H9 (cell line): ENCODE results near the gene ZSWIM8. TPM values are rescaled to one million over a fixed set of nuclear protein-coding genes. Genes with fewer than 3 reads are reported as not detected.

Source experiments
- DNase-seq: peaks from one replicate; pipeline ENCODE4 v3.0.0-alpha.2; 2017
- H2AFZ ChIP-seq: one replicate; pipeline ENCODE4 v1.6.1; 2013; ENCODE audit warnings: mild to moderate bottlenecking, low read length, control low read depth, moderate library complexity
- H2AK5ac ChIP-seq: 2 replicates; pipeline ENCODE4 v1.6.1; 2013; ENCODE audit warnings: low read length, control low read depth, mixed read lengths; ENCODE audit not compliant: insufficient read length
- H2BK120ac ChIP-seq: one replicate; pipeline ENCODE4 v1.6.1; 2013; ENCODE audit warnings: low read depth, mild to moderate bottlenecking, low read length, control low read depth, inconsistent platforms; ENCODE audit not compliant: poor library complexity, severe bottlenecking
- H2BK12ac ChIP-seq: 2 replicates; pipeline ENCODE4 v1.6.1; 2013; ENCODE audit warnings: low read length, control low read depth, mixed read lengths, low read depth; ENCODE audit not compliant: insufficient read length
- H2BK15ac ChIP-seq: 2 replicates; pipeline ENCODE4 v1.6.1; 2013; ENCODE audit warnings: low read depth, low read length, control low read depth
- H2BK20ac ChIP-seq: one replicate; pipeline ENCODE4 v1.6.1; 2013; ENCODE audit warnings: low read depth, mild to moderate bottlenecking, low read length, control low read depth, inconsistent platforms; ENCODE audit not compliant: poor library complexity, severe bottlenecking
- H2BK5ac ChIP-seq: 2 replicates; pipeline ENCODE4 v1.6.1; 2013; ENCODE audit warnings: low read length, control low read depth, mixed read lengths; ENCODE audit not compliant: insufficient read length
- H3K14ac ChIP-seq: 2 replicates; pipeline ENCODE4 v1.6.1; 2013; ENCODE audit warnings: low read length, control low read depth; ENCODE audit not compliant: insufficient read depth
- H3K18ac ChIP-seq: 2 replicates; pipeline ENCODE4 v1.6.1; 2013; ENCODE audit warnings: low read depth, mild to moderate bottlenecking, mixed read lengths, low read length, control low read depth; ENCODE audit not compliant: insufficient read length
- H3K23ac ChIP-seq: 2 replicates; pipeline ENCODE4 v1.6.1; 2013; ENCODE audit warnings: low read length, control low read depth, mixed read lengths, low read depth; ENCODE audit not compliant: insufficient read length
- H3K23me2 ChIP-seq: 2 replicates; pipeline ENCODE4 v1.6.1; 2013; ENCODE audit warnings: low read depth, mild to moderate bottlenecking, mixed read lengths, low read length, control low read depth; ENCODE audit not compliant: insufficient read length, poor library complexity, severe bottlenecking
- H3K27ac ChIP-seq: 2 replicates; pipeline ENCODE4 v1.5.1; 2013; ENCODE audit warnings: low read length, control low read depth, mixed read lengths, low read depth; ENCODE audit not compliant: insufficient read length
- H3K27me3 ChIP-seq: 2 replicates; pipeline ENCODE4 v1.6.1; 2013; ENCODE audit warnings: low read length, control low read depth, inconsistent platforms; ENCODE audit not compliant: insufficient read depth
- H3K4ac ChIP-seq: 2 replicates; pipeline ENCODE4 v1.6.1; 2013; ENCODE audit warnings: low read depth, mild to moderate bottlenecking, control low read depth, inconsistent platforms, low read length, moderate library complexity
- H3K4me1 ChIP-seq: 2 replicates; pipeline ENCODE4 v1.6.1; 2013; ENCODE audit warnings: low read length, control low read depth, inconsistent platforms; ENCODE audit not compliant: insufficient read depth
- H3K4me2 ChIP-seq: 2 replicates; pipeline ENCODE4 v1.6.1; 2013; ENCODE audit warnings: low read length, control low read depth, mixed read lengths; ENCODE audit not compliant: insufficient read length, insufficient read depth
- H3K56ac ChIP-seq: 2 replicates; pipeline ENCODE4 v1.6.1; 2013; ENCODE audit warnings: low read depth, mild to moderate bottlenecking, mixed read lengths, low read length, control low read depth; ENCODE audit not compliant: insufficient read length
- H3K79me1 ChIP-seq: 2 replicates; pipeline ENCODE4 v1.6.1; 2013; ENCODE audit warnings: low read depth, mild to moderate bottlenecking, moderate library complexity, low read length, control low read depth, inconsistent platforms; ENCODE audit not compliant: insufficient read depth, poor library complexity, severe bottlenecking
- H3K79me2 ChIP-seq: 2 replicates; pipeline ENCODE4 v1.6.1; 2013; ENCODE audit warnings: low read length, control low read depth, inconsistent platforms; ENCODE audit not compliant: insufficient read depth
- H3K9ac ChIP-seq: 2 replicates; pipeline ENCODE4 v1.6.1; 2013; ENCODE audit warnings: low read length, control low read depth, mixed read lengths; ENCODE audit not compliant: insufficient read length; ENCODE audit errors: extremely low read depth
- H3K9me3 ChIP-seq: one replicate; pipeline ENCODE4 v1.6.1; 2013; ENCODE audit warnings: low read depth, low read length, inconsistent platforms; ENCODE audit not compliant: control insufficient read depth
- H3T11ph ChIP-seq: one replicate; pipeline ENCODE4 v1.6.1; 2013; ENCODE audit warnings: mild to moderate bottlenecking, low read length, control low read depth, inconsistent platforms
- H4K20me1 ChIP-seq: one replicate; pipeline ENCODE4 v1.6.1; 2013; ENCODE audit not compliant: control insufficient read depth, insufficient read length, insufficient read depth
- H4K5ac ChIP-seq: 2 replicates; pipeline ENCODE4 v1.6.1; 2013; ENCODE audit warnings: low read depth, mild to moderate bottlenecking, mixed read lengths, low read length, control low read depth; ENCODE audit not compliant: insufficient read length
- H4K8ac ChIP-seq: replicated peaks from 2 replicates; pipeline ENCODE4 v1.6.1; 2013; ENCODE audit warnings: low read length, control low read depth, mixed read lengths, low read depth; ENCODE audit not compliant: insufficient read length
- H4K91ac ChIP-seq: 2 replicates; pipeline ENCODE4 v1.6.1; 2013; ENCODE audit warnings: low read depth, mild to moderate bottlenecking, moderate library complexity, mixed read lengths, low read length, control low read depth; ENCODE audit not compliant: insufficient read length
- H3K27ac Mint-ChIP-seq, 3 experiments: 2 replicates in 2 of 3; 3 replicates in 1 of 3; pipeline ENCODE4 v1.8.0; 2020 to 2021; ENCODE audit warnings: mixed read lengths in 3 of 3, mild to moderate bottlenecking in 1 of 3, moderate library complexity in 1 of 3
- H3K27me3 Mint-ChIP-seq: 2 replicates; pipeline ENCODE4 v1.8.0; 2021; ENCODE audit warnings: low read depth, mild to moderate bottlenecking, moderate library complexity, mixed read lengths
- H3K36me3 Mint-ChIP-seq, 3 experiments: 2 replicates in 2 of 3; 3 replicates in 1 of 3; pipeline ENCODE4 v1.8.0; 2020 to 2021; ENCODE audit warnings: low read depth in 3 of 3, mixed read lengths in 3 of 3; ENCODE audit not compliant: insufficient read depth in 1 of 3
- H3K4me1 Mint-ChIP-seq, 2 experiments: 2 replicates each; pipeline ENCODE4 v1.8.0; 2020; ENCODE audit warnings: mixed read lengths in 2 of 2
- H3K4me3 Mint-ChIP-seq, 2 experiments: 2 replicates in 1 of 2; 3 replicates in 1 of 2; pipeline ENCODE4 v1.8.0; 2020 to 2021; ENCODE audit warnings: mild to moderate bottlenecking in 2 of 2, mixed read lengths in 2 of 2, moderate library complexity in 1 of 2
- H3K9me3 Mint-ChIP-seq, 2 experiments: 2 replicates in 1 of 2; 3 replicates in 1 of 2; pipeline ENCODE4 v1.8.0; 2020; ENCODE audit warnings: mild to moderate bottlenecking in 2 of 2, mixed read lengths in 2 of 2, moderate library complexity in 1 of 2
- CTCF ChIP-seq: fragments of 200-600 bp; sonication (generic); conservative IDR thresholded peaks from 3 replicates; pipeline ENCODE4 v1.8.0; 2021; ENCODE audit warnings: antibody characterized with exemption, mild to moderate bottlenecking
- WGBS: extraction: QIAGEN DNeasy Blood & Tissue Kit; methylation state at CpG from one replicate; pipeline ENCODE4 v1.1.7; 2013; ENCODE audit warnings: missing lambda C conversion rate, low lambda C conversion rate, mixed read lengths; ENCODE audit not compliant: insufficient read length; ENCODE audit errors: extremely low coverage; 5-methylcytosine and 5-hydroxymethylcytosine counted together
- total RNA-seq: library from RNA; stranded (reverse); gene quantifications from 2 replicates; pipeline ENCODE4 v1.2.1, GENCODE V29; 2021

The ZSWIM8 gene
- total RNA-seq, 1 experiment from 2014 or later = 41.0 TPM

GRCh38 chr10:73807471-73807870, 22.1 kb downstream of the ZSWIM8 start:
- H3K27ac Mint-ChIP-seq = no peak overlapping the region
- Histone ChIP-seq H4K8ac (no peak overlapping the region), H4K20me1 (no peaks in the 10 kb centered on the region), H3K14ac (no peak overlapping the region), H2BK5ac (no peak overlapping the region), H3K9ac (no peak overlapping the region), H2BK20ac (no peak overlapping the region), H3K4me2 (no peak overlapping the region), H3K18ac (no peak overlapping the region), H3K9me3 (no peaks in the 10 kb centered on the region), H2BK12ac (no peak overlapping the region), H4K91ac (no peak overlapping the region), H3K4ac (no peak overlapping the region), H4K5ac (no peak overlapping the region), H3K79me1 (no peaks in the 10 kb centered on the region), H3K27me3 (no peaks in the 10 kb centered on the region), H3K23me2 (peaks cover 2% of the 10 kb centered on the region), H3T11ph (no peak overlapping the region), H2AK5ac (no peak overlapping the region), H2BK120ac (no peak overlapping the region), H2AFZ (no peak overlapping the region), H3K23ac (no peak overlapping the region), H3K56ac (no peak overlapping the region), H3K79me2 (no peaks in the 10 kb centered on the region), H3K4me1 (no peaks in the 10 kb centered on the region), H3K27ac (no peak overlapping the region), H2BK15ac (no peak overlapping the region)
- WGBS = no CpG with 5 or more reads among the region's 14 CpGs
- no peaks in the 10 kb centered on the region; a peak in 1 of 5 replicates for H3K9me3 Mint-ChIP-seq
- H3K4me3 Mint-ChIP-seq = no peak overlapping the region
- H3K4me1 Mint-ChIP-seq = peaks cover 4 to 5% of the 10 kb centered on the region in 2 experiments
- no peak for DNase-seq
- no peak for TF ChIP-seq CTCF
- H3K27me3 Mint-ChIP-seq = no peaks in the 10 kb centered on the region
- H3K36me3 Mint-ChIP-seq = peaks cover 16 to 50% (median 42%) of the 10 kb centered on the region in 3 experiments; a peak in 6 of 7 replicates
